HG02885 (cell line): ENCODE measurements around the gene MCTP2.

ENCODE experiments used
- ATAC-seq: cut with Tn5 transposase; IDR thresholded peaks from one replicate; pipeline ENCODE4 v1.9.1; 2021; ENCODE audit warnings: mild to moderate bottlenecking; ENCODE audit not compliant: unreplicated experiment, poor library complexity

The MCTP2 gene

GRCh38 chr15:94259121-94259751 lies 27.9 kb downstream of the MCTP2 start:
- ATAC-seq = no peak

GRCh38 chr15:94259863-94260262 lies 28.5 kb downstream of the MCTP2 start:
- peak; percentile 26 for ATAC-seq

GRCh38 chr15:94262201-94262600 lies 30.8 kb downstream of the MCTP2 start:
- no peak for ATAC-seq

GRCh38 chr15:94263341-94264273 lies 32.2 kb downstream of the MCTP2 start:
- ATAC-seq = peak; percentile 63

GRCh38 chr15:94265009-94265408 lies 33.6 kb downstream of the MCTP2 start:
- no peak for ATAC-seq

GRCh38 chr15:94265982-94266381 lies 34.6 kb downstream of the MCTP2 start:
- no peak for ATAC-seq

GRCh38 chr15:94266789-94267188 lies 35.4 kb downstream of the MCTP2 start:
- ATAC-seq = no peak

GRCh38 chr15:94269954-94270353 lies 38.6 kb downstream of the MCTP2 start:
- no peak for ATAC-seq

- ATAC-seq = no peak
Measured at GRCh38 chr15:94270570-94270969, 39.2 kb downstream of the MCTP2 start.

GRCh38 chr15:94272251-94272898 lies 41.0 kb downstream of the MCTP2 start:
- peak; percentile 76 for ATAC-seq

GRCh38 chr15:94273826-94274225 lies 42.5 kb downstream of the MCTP2 start:
- ATAC-seq = no peak

GRCh38 chr15:94274745-94275144 lies 43.4 kb downstream of the MCTP2 start:
- no peak for ATAC-seq

- no peak for ATAC-seq
Measured at GRCh38 chr15:94277485-94277884, 46.1 kb downstream of the MCTP2 start.

GRCh38 chr15:94279736-94280135 lies 48.4 kb downstream of the MCTP2 start:
- no peak for ATAC-seq

GRCh38 chr15:94280301-94280700 lies 48.9 kb downstream of the MCTP2 start:
- ATAC-seq = no peak

- no peak for ATAC-seq
Measured at GRCh38 chr15:94282269-94283250, 51.2 kb downstream of the MCTP2 start.

- ATAC-seq = no peak
Measured at GRCh38 chr15:94286583-94286982, 55.2 kb downstream of the MCTP2 start.

GRCh38 chr15:94287794-94288246 lies 56.5 kb downstream of the MCTP2 start:
- ATAC-seq = peak; percentile 99

GRCh38 chr15:94290730-94291129 lies 59.4 kb downstream of the MCTP2 start:
- no peak for ATAC-seq
